ENCODE data around the gene SYNGAP1.

DNA sequence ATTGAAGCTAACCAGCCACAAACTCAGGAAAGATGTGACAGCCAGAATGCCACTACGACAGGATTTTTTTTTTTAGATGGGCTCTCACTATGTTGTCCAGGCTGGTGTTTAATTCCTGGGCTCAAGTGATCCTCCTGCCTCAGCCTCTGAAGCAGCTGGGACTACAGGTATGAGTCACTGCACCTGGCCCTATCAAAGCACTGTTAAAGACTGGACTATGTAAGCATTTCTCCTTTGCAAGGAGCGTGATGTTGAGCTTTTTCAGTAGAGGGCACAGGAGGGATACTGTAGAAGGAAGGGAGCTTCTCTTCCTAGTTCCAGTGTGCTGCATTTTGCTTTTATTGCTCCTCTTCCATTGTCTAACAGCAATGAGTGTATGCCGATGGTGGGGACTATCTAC lies 70.3 kb downstream of the SYNGAP1 start:
- no peak for TF ChIP-seq EZH2phosphoT487 (IDR thresholded peaks at IDR 0.05; ENCODE audit: low read depth)
- TF ChIP-seq, protein P1, sequence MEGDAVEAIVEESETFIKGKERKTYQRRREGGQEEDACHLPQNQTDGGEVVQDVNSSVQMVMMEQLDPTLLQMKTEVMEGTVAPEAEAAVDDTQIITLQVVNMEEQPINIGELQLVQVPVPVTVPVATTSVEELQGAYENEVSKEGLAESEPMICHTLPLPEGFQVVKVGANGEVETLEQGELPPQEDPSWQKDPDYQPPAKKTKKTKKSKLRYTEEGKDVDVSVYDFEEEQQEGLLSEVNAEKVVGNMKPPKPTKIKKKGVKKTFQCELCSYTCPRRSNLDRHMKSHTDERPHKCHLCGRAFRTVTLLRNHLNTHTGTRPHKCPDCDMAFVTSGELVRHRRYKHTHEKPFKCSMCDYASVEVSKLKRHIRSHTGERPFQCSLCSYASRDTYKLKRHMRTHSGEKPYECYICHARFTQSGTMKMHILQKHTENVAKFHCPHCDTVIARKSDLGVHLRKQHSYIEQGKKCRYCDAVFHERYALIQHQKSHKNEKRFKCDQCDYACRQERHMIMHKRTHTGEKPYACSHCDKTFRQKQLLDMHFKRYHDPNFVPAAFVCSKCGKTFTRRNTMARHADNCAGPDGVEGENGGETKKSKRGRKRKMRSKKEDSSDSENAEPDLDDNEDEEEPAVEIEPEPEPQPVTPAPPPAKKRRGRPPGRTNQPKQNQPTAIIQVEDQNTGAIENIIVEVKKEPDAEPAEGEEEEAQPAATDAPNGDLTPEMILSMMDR (IDR thresholded peaks at IDR 0.05; ENCODE audit: low read depth, low read length) = 0 out of 2 replicates have a peak, but pooled peaks have one; percentile 7

Measured in OCI-LY3 (cell line).